NCI-H128 (cell line): ENCODE data around the gene FAM228B.
"Not testable (repeated sequence)": the region's sequence is repeated elsewhere in the genome, so short reads cannot be mapped to it uniquely, and the experiment has no call there.

Experiments used
- DNase-seq: peaks from one replicate; lab custom pipeline; 2025; ENCODE audit not compliant: unreplicated experiment; lab: John Stamatoyannopoulos, UW

The FAM228B gene

DNA sequence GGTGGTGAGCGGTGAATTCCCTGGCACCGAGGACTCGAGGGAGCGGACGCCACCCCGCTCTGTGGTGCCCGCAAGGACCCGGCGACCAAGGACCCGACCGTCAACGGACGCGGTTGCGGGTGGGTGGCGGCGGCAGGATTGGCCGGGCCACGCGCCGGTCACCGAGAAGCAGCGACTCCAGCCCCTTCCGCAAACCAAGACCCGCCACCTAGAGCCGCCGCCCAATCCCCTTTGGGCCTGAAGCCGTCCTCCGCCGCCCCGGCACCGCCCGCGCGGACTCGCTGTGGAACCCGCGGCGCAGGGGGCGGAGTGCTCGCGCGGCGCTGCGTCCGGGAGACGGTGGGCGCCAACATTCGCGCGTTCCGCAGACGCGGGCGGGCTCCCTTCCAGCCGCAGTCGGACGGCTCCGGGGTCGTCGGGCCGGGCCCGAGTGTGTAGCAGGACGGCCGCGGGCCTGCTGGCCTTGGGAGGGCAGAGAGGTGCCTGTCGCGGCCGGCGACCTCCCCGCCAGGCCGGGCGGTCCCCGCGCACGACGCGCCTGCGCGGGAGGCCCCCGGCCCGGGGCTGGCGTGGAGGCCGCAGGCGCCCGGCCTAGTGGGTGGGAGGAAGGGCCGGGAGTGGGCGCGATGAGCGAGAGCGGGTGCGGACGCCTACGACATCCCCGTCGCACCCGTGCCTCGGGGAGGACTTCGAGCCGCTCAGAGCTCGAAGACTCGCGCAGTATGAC, at the start of gene FAM228B, which contains the start of gene PFN4:
Gene FAM228B (plus strand): TSS at position 275 of the 727 bp plus-strand sequence. CDS start 893 bp downstream, outside the sequence.
Gene PFN4 (minus strand): TSS at position 140 of the 727 bp plus-strand sequence. CDS start 799 bp downstream, outside the sequence.
- peak; percentile 57 for DNase-seq

- DNase-seq = no peak
These were observed 49.5 kb upstream of the FAM228B start for GRCh38 chr2:24073816-24074215.

DNA sequence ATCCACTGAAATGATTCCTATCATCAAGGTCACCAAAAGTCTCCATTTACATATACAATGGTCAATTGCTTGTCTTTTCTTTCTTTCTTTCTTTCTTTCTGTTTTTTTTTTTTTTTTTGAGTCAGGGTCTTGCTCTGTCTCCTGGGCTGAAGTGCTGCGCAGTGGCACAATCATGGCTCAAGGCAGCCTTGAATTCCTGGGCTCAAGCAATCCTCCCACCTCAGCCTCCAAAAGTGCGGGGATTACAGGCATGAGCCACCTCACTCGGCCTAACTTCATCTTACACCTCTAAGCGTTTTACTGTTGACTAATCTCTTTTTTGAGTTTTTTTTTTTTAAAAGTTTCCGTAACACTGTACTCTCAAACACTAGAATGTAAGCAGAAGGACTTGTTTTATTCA, 48.0 kb upstream of the FAM228B start:
- no peak for DNase-seq

DNA sequence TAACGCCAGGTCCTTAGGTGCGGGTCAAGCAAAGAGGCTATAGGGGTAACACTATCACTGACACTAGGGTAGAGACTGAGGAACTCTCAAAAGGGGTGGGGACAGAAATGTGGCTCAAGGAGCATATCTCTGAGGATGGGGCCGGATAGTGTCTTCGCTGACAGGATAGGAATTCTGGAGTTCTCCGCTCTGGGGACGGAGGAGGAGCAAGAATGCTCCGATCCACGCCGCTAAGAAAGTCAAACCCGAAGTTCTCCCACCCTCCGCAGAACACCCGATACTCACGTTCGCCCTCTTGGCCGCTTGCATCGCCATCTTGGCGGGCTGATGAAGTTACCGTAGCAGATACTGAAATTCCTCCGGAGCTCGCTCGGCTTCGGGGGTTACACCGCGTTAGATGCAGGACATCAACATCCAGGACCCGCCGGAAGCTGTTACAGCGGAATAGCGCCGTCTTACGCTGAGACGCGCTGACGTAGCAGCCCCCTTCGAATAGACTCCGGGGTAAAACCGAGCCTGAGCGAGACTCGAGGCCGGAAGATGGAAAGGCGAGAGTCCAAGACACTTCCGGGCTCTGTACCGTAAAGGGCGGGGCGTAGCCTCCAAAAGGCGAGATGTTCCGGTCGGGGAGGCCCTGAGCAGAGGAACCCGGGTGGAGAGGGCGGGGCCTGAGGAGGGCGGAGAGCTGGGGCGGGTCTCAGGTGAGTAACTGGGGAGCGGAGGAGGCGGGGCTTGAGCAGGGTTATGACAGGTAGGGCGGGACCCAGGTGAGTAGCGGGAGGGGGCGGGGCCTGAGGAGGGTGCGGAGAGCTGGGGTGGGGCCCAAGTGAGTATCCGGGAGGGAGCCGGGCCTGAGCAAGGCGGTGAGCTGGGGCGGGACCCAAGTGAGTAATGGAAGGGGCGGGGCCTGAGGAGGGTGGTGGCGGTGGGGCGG, 47.1 kb upstream of the FAM228B start, which contains the start of gene SF3B6:
Gene SF3B6 (minus strand): TSS at position 412 of the 934 bp plus-strand sequence. CDS start 97 bp downstream, at position 315.
- peak; percentile 99 for DNase-seq

- DNase-seq = no peak
These were observed 46.3 kb upstream of the FAM228B start for GRCh38 chr2:24076849-24077534.

DNA sequence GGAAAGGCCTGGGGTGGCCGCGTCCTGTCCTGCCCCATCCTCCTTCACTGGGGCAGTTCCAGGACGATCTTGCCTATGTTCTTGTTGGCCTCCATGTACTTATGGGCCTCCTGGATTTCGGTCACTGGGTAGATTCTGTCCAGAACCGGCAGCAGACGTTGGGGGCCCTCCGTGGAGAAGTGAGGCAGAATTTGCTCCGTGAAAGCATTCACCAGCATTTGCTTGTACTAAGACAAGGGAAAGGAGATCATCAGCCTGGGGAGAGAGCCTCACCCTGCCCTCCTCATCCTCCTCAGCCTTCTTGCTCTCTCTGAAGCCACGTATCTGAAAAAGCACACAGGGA, 45.8 kb upstream of the FAM228B start:
- DNase-seq = no peak

- no peak for DNase-seq
These were observed 45.4 kb upstream of the FAM228B start for GRCh38 chr2:24077879-24078278.

DNA sequence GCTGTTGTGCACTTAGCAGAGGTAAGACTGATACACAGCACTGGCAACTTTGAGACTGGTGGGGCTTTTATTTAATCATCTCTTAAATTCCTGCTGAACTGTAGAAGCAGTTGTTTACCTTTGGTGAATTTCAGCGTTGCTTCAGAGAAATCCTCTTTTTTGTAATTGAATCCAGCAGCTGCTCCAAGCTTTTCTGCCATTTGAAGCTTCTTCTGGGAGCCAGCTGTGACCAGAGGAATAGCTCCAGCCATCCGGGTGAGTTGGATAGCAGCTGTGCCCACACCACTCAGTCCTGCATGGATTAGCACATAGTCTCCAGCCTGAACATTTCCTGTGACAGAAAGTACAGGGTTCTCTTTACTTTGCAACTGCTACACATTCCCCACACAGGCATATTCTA, 42.6 kb upstream of the FAM228B start:
- no peak for DNase-seq

GRCh38 chr2:24082787-24083566, 40.3 kb upstream of the FAM228B start:
- no peak for DNase-seq

- DNase-seq = peak; percentile 36
These were observed 39.5 kb upstream of the FAM228B start for GRCh38 chr2:24083567-24084385.

- peak; percentile 79 for DNase-seq
These were observed 38.7 kb upstream of the FAM228B start, which contains the start of gene TP53I3 for GRCh38 chr2:24084386-24085199. Gene TP53I3, minus strand, starts transcription at chr2:24084834. Its CDS starts 508 bp downstream, at chr2:24084326.

DNA sequence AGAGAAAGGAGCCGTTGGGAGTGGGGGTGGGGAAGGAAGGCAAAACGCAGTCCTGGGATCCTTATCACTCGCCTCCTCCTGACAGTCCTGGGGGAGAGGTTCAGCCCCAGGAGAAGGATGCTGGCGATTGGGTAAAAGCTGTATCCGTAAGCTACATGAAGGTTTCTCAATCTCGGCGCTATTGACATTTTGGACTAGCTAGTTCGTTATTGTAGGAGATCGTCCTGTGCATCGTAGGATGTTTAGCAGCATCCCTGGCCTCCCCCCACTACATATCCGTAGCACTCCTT, 38.1 kb upstream of the FAM228B start:
- no peak for DNase-seq

GRCh38 chr2:24086241-24086640, 37.0 kb upstream of the FAM228B start:
- no peak for DNase-seq

DNA sequence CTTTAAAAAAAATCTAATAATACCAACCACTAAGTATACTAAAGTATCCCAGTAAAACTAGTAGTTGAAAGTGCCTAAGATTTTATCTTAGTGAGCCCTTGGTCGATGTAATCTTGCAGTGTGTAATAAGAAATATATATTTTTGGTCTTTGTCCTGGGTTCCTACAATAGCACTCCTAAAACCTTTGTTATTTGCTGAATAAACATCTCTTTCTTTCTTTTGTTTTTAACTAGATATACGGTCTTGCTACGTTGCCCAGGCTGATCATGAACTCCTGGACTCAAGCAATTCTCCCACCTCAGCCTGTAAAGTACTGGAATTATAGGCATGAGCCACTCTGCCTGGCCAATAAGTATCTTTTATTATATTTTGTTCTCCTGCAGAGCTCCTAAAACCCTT, 36.2 kb upstream of the FAM228B start:
- no peak for DNase-seq

GRCh38 chr2:24088821-24089359, 34.4 kb upstream of the FAM228B start:
- DNase-seq = no peak

DNA sequence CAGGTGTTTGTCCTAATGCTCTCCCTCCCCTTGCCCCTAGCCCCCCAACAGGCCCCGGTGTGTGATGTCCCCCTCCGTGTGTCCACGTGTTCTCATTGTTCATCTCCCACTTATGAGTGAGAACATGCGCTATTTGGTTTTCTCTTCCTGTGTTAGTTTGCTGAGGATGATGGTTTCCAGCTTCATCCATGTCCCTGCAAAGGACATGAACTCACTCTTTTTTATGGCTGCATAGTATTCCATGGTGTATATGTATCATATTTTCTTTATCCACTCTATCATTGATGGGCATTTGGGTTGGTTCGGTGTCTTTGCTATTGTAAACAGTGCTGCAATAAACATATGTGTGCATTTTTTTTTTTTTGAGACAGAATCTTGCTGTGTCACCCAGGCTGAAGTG, 30.0 kb upstream of the FAM228B start:
- not testable (repeated sequence) for DNase-seq

DNA sequence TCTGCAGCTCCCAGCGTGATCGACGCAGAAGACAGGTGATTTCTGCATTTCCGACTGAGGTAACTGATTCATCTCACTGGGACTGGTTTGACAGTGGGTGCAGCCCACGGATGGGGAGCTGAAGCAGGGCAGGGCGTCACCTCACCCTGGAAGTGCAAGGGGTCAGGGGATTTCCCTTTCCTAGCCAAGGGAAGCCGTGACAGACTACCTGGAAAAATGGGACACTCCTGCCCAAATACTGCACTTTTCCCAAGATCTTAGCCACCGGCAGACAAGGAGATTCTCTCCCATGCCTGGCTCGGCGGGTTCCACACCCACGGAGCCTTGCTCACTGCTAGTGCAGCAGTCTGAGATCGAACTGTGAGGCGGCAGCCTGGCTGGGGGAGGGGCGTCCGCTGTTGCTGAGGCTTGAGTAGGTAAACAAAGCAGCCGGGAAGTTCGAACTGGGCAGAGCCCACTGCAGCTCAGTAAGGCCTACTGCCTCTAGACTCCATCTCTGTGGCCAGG, 28.0 kb upstream of the FAM228B start:
- not testable (repeated sequence) for DNase-seq

- not testable (repeated sequence) for DNase-seq
These were observed 22.5 kb upstream of the FAM228B start for GRCh38 chr2:24100732-24101131.
